Measurements from ENCODE around the gene ENO4. TPM values are rescaled to one million over a fixed set of nuclear protein-coding genes. Genes with fewer than 3 reads are reported as not detected.

The ENO4 gene
- total RNA-seq, 1 donor from 2014 or later = 0.70 TPM

- no peak for TF ChIP-seq CTCF (IDR thresholded peaks at IDR 0.05)
- Mint-ChIP-seq H3K36me3 (ENCODE audit: unreplicated experiment) (no peaks in the 10 kb centered on the region), H3K4me3 (ENCODE audit: unreplicated experiment) (no peak overlapping the region), H3K27me3 (ENCODE audit: unreplicated experiment) (no peaks in the 10 kb centered on the region), H3K27ac (ENCODE audit: unreplicated experiment) (no peak overlapping the region), H3K4me1 (ENCODE audit: unreplicated experiment) (peaks cover 5% of the 10 kb centered on the region), H3K9me3 (ENCODE audit: unreplicated experiment) (no peaks in the 10 kb centered on the region)
- DNase-seq (ENCODE audit: extremely low spot score, unreplicated experiment) = no peak
Measured at GRCh38 chr10:116829711-116830110, 19.6 kb upstream of the ENO4 start.

GRCh38 chr10:116831086-116831485 lies 18.2 kb upstream of the ENO4 start:
- TF ChIP-seq CTCF (IDR thresholded peaks at IDR 0.05) = no peak
- Mint-ChIP-seq H3K4me1 (ENCODE audit: unreplicated experiment) (peaks cover 5% of the 10 kb centered on the region), H3K4me3 (ENCODE audit: unreplicated experiment) (no peak overlapping the region), H3K9me3 (ENCODE audit: unreplicated experiment) (no peaks in the 10 kb centered on the region), H3K36me3 (ENCODE audit: unreplicated experiment) (no peaks in the 10 kb centered on the region), H3K27ac (ENCODE audit: unreplicated experiment) (no peak overlapping the region), H3K27me3 (ENCODE audit: unreplicated experiment) (no peaks in the 10 kb centered on the region)
- no peak for DNase-seq (ENCODE audit: extremely low spot score, unreplicated experiment)

GRCh38 chr10:116831790-116832189 lies 17.5 kb upstream of the ENO4 start:
- Mint-ChIP-seq H3K4me3 (ENCODE audit: unreplicated experiment) (no peak overlapping the region), H3K27me3 (ENCODE audit: unreplicated experiment) (no peaks in the 10 kb centered on the region), H3K4me1 (ENCODE audit: unreplicated experiment) (peaks cover 2% of the 10 kb centered on the region), H3K36me3 (ENCODE audit: unreplicated experiment) (no peaks in the 10 kb centered on the region), H3K27ac (ENCODE audit: unreplicated experiment) (no peak overlapping the region), H3K9me3 (ENCODE audit: unreplicated experiment) (no peaks in the 10 kb centered on the region)
- no peak for TF ChIP-seq CTCF (IDR thresholded peaks at IDR 0.05)
- DNase-seq (ENCODE audit: extremely low spot score, unreplicated experiment) = peak; percentile 48

GRCh38 chr10:116833986-116834985 lies 15.0 kb upstream of the ENO4 start:
- no peak for TF ChIP-seq CTCF (IDR thresholded peaks at IDR 0.05)
- H3K36me3 Mint-ChIP-seq (ENCODE audit: unreplicated experiment) = no peaks in the 10 kb centered on the region
- DNase-seq (ENCODE audit: extremely low spot score, unreplicated experiment) = peak; percentile 36
- H3K27me3 Mint-ChIP-seq (ENCODE audit: unreplicated experiment) = no peaks in the 10 kb centered on the region
- H3K27ac Mint-ChIP-seq (ENCODE audit: unreplicated experiment) = no peak overlapping the region
- H3K4me1 Mint-ChIP-seq (ENCODE audit: unreplicated experiment) = no peaks in the 10 kb centered on the region
- H3K4me3 Mint-ChIP-seq (ENCODE audit: unreplicated experiment) = no peak overlapping the region
- no peaks in the 10 kb centered on the region for H3K9me3 Mint-ChIP-seq (ENCODE audit: unreplicated experiment)

- Mint-ChIP-seq H3K4me3 (ENCODE audit: unreplicated experiment) (no peak overlapping the region), H3K36me3 (ENCODE audit: unreplicated experiment) (no peaks in the 10 kb centered on the region), H3K4me1 (ENCODE audit: unreplicated experiment) (no peaks in the 10 kb centered on the region), H3K9me3 (ENCODE audit: unreplicated experiment) (no peaks in the 10 kb centered on the region), H3K27me3 (ENCODE audit: unreplicated experiment) (no peaks in the 10 kb centered on the region), H3K27ac (ENCODE audit: unreplicated experiment) (no peak overlapping the region)
- no peak for DNase-seq (ENCODE audit: extremely low spot score, unreplicated experiment)
- no peak for TF ChIP-seq CTCF (IDR thresholded peaks at IDR 0.05)
Measured at GRCh38 chr10:116835658-116836057, 13.6 kb upstream of the ENO4 start.

All from osteocyte (in vitro differentiated cells).